Ovary (tissue), 9 donors: ENCODE data around the gene PRDM16. TPM values are rescaled to one million over a fixed set of nuclear protein-coding genes. Genes with fewer than 3 reads are reported as not detected.

Source experiments
- DNase-seq, 5 donors: peaks; one replicate each; pipeline ENCODE4 v3.0.0-alpha.2; 2019 to 2020
- H3K27ac ChIP-seq, 2 donors: fragments of 200-600 bp; one replicate each; pipeline versions ENCODE4 v1.5.1 to v1.8.0; 2019 to 2022
- H3K27me3 ChIP-seq: fragments of 200-600 bp; one replicate; pipeline ENCODE4 v1.8.0; 2022
- H3K36me3 ChIP-seq: fragments of 200-600 bp; sonication (generic); one replicate; pipeline ENCODE4 v1.5.1; 2019
- H3K4me1 ChIP-seq: one replicate; pipeline ENCODE4 v1.8.1; 2013; ENCODE audit warnings: mild to moderate bottlenecking, moderate library complexity; ENCODE audit not compliant: insufficient read depth
- H3K4me3 ChIP-seq: fragments of 200-600 bp; sonication (generic); one replicate; pipeline ENCODE4 v1.5.1; 2017
- H3K9me3 ChIP-seq, 2 donors: fragments of 200-600 bp in 1 of 2; sonication (generic) in 1 of 2; one replicate each; pipeline versions ENCODE4 v1.5.1 to v1.8.1; 2013 to 2019; ENCODE audit warnings: mild to moderate bottlenecking in 1 of 2, moderate library complexity in 1 of 2
- EP300 ChIP-seq: sonication (generic); formaldehyde crosslinking; IDR thresholded peaks from one replicate; pipeline ENCODE4 v1.6.1; 2017; ENCODE audit warnings: antibody characterized with exemption
- POLR2A ChIP-seq: fragments of 450-650 bp; IDR thresholded peaks from one replicate; pipeline ENCODE4 v1.6.1; 2017; ENCODE audit warnings: antibody characterized with exemption, mild to moderate bottlenecking, moderate library complexity
- WGBS, 3 donors: extraction: QIAGEN DNeasy Blood & Tissue Kit in 1 of 3; methylation state at CpG; one replicate each; pipeline versions ENCODE4 v1.1.5 to v1.1.7; 2013 to 2017; 5-methylcytosine and 5-hydroxymethylcytosine counted together
- intact Hi-C, 4 donors: fragments of 100-400 bp; cut with DNase I; formaldehyde crosslinking; loops; one replicate each; pipeline versions ENCODE4 v1.11.0 to v1.15.1; 2022 to 2023
- polyA plus RNA-seq, 2 donors: library from polyadenylated mRNA; stranded (reverse); fragments of 200-250 nt in 1 of 2; fragments of 350-450 nt in 1 of 2; fragmentation: Illumina TruSeq in 1 of 2; extraction: RNeasy Lipid Tissue Mini Kit (QIAGEN cat#74804) in 1 of 2; gene quantifications; one replicate each; pipeline ENCODE4 v1.2.3, GENCODE V29; 2013 to 2014
- total RNA-seq, 7 donors: library from RNA; depleted of rRNA in 2 of 7; stranded (reverse); fragments of >200 nt in 2 of 7; fragmentation: NEBNext Ultra II Directional in 3 of 7; extraction: Animal tissue kit (Norgen Biotek cat#: 25700) in 3 of 7; gene quantifications; one replicate each; pipeline versions ENCODE4 v1.1.0 to v1.2.4, GENCODE V29; 2016 to 2023
- TF ChIP-seq, protein P1 (sequence below), 3 donors: fragments of 450-650 bp in 2 of 3; fragments of 200-600 bp in 1 of 3; IDR thresholded peaks; one replicate each; pipeline versions ENCODE4 v1.5.1 to v1.8.0; 2016 to 2022; ENCODE audit warnings: antibody characterized with exemption in 3 of 3, mild to moderate bottlenecking in 1 of 3
- donor health status: DM: no; HTN: no; CAD: no; lungs with moderate emphysema.
- donor health status: DM: no; HTN: no; CAD: no.
- donor health status: Bipolar disorder and iron deficiency.
- donor health status: DM: yes; HTN: yes; CAD: no.
- donor health status: DM: no; HTN: no; CAD: no.
- donor health status: DM: yes; HTN: yes; CAD: no.

PRDM16 gene
- total and polyA plus RNA-seq, 9 donors: 1.1 to 17.3 (median 3.9) TPM

DNA sequence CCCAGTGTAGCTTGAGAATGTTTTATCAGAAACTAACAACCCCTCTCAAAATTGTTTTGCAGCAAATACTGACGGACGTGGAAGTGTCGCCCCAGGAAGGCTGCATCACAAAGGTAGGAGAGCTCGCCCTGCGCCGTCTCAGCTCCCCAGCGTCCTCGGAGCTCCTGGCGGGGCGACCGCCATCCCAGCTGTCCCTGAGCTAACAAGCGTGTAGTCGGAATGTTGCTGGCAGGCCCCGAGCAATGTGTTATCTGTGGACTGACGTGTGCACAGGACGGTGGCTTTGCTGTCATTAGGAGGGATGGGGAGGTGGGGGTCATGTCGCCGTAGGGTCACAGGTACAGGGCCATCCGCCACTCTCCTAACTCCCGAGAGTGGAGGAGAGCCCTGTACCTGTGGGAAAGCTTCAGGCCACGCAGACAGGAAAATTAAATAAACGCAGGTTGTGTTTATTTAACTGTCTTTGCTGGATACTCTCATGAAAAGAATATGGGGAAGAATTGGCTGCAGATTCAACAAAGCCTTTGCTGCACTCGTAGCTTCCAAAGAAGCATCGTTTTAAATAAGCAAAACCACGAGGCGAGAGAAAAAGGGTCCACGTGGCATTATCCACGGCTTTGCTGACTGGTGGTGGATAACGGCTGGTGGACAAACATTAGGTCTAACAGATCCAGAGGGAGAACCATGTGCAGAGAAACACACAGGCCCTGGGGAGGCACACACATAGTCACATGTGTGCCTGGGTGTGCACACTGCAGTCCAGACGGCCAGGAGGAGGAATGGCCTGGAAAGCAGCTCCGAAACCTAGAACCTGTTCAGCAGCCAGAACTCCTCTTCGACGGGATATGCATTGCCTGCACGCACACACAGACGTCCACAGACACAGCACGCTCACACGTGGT is 175.3 kb downstream of the PRDM16 start:
- TF ChIP-seq, protein P1, sequence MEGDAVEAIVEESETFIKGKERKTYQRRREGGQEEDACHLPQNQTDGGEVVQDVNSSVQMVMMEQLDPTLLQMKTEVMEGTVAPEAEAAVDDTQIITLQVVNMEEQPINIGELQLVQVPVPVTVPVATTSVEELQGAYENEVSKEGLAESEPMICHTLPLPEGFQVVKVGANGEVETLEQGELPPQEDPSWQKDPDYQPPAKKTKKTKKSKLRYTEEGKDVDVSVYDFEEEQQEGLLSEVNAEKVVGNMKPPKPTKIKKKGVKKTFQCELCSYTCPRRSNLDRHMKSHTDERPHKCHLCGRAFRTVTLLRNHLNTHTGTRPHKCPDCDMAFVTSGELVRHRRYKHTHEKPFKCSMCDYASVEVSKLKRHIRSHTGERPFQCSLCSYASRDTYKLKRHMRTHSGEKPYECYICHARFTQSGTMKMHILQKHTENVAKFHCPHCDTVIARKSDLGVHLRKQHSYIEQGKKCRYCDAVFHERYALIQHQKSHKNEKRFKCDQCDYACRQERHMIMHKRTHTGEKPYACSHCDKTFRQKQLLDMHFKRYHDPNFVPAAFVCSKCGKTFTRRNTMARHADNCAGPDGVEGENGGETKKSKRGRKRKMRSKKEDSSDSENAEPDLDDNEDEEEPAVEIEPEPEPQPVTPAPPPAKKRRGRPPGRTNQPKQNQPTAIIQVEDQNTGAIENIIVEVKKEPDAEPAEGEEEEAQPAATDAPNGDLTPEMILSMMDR (IDR thresholded peaks at IDR 0.05): no peak
- TF ChIP-seq EP300 (no peak), POLR2A (no peak)
- Histone ChIP-seq H3K27ac (no peak overlapping the region), H3K4me1 (peaks cover 2% of the 10 kb centered on the region), H3K27me3 (no peaks in the 10 kb centered on the region), H3K9me3 (no peaks in the 10 kb centered on the region), H3K36me3 (no peaks in the 10 kb centered on the region), H3K4me3 (no peak overlapping the region)
- 76 to 79% (median 77%) methylated on average over 37 of the region's 37 CpGs for WGBS, 3 donors
- no peak for DNase-seq
- intact Hi-C loops: no loop called here

GRCh38 chr1:3244927-3245315 is 175.9 kb downstream of the PRDM16 start:
- Histone ChIP-seq H3K27ac (no peak overlapping the region), H3K27me3 (no peaks in the 10 kb centered on the region), H3K36me3 (no peaks in the 10 kb centered on the region), H3K4me1 (peaks cover 2% of the 10 kb centered on the region), H3K9me3 (no peaks in the 10 kb centered on the region), H3K4me3 (no peak overlapping the region)
- WGBS, 3 donors: 73 to 88% (median 87%) methylated on average over 7 of the region's 7 CpGs
- no peak for DNase-seq
- intact Hi-C loops: no loop called here
- TF ChIP-seq, protein P1 (IDR thresholded peaks at IDR 0.05): no peak

GRCh38 chr1:3245344-3245743 is 176.3 kb downstream of the PRDM16 start:
- DNase-seq: no peak
- intact Hi-C loops: no loop called here
- Histone ChIP-seq H3K4me3 (no peak overlapping the region), H3K36me3 (no peaks in the 10 kb centered on the region), H3K9me3 (no peaks in the 10 kb centered on the region), H3K4me1 (peaks cover 2% of the 10 kb centered on the region), H3K27ac (no peak overlapping the region), H3K27me3 (no peaks in the 10 kb centered on the region)
- WGBS, 3 donors: 58 to 74% (median 63%) methylated on average over 12 of the region's 12 CpGs
- no peak for TF ChIP-seq POLR2A

GRCh38 chr1:3245768-3246167 is 176.8 kb downstream of the PRDM16 start:
- Histone ChIP-seq H3K27ac (no peak overlapping the region), H3K9me3 (no peaks in the 10 kb centered on the region), H3K27me3 (no peaks in the 10 kb centered on the region), H3K4me3 (no peak overlapping the region), H3K4me1 (peaks cover 2% of the 10 kb centered on the region), H3K36me3 (no peaks in the 10 kb centered on the region)
- TF ChIP-seq, protein P1 (IDR thresholded peaks at IDR 0.05): no peak
- no peak for TF ChIP-seq POLR2A
- TF ChIP-seq EP300: no peak
- DNase-seq: no peak
- intact Hi-C loops: no loop called here
- 47 to 59% (median 52%) methylated on average over 13 of the region's 13 CpGs for WGBS, 3 donors

- TF ChIP-seq POLR2A (no peak), EP300 (no peak)
- TF ChIP-seq, protein P1 (IDR thresholded peaks at IDR 0.05): no peak
- Histone ChIP-seq H3K9me3 (no peaks in the 10 kb centered on the region), H3K4me1 (peaks cover 2% of the 10 kb centered on the region), H3K4me3 (no peak overlapping the region), H3K27me3 (no peaks in the 10 kb centered on the region), H3K36me3 (no peaks in the 10 kb centered on the region), H3K27ac (no peak overlapping the region)
- DNase-seq: no peak
- intact Hi-C loops: no loop called here
- WGBS, 3 donors: 64 to 79% (median 67%) methylated on average over 16 of the region's 16 CpGs
These were observed 177.2 kb downstream of the PRDM16 start for GRCh38 chr1:3246251-3246650.
